Muscle layer of colon (tissue), 2 donors: ENCODE results near the gene F13B.
"Not testable (repeated sequence)": the region's sequence is repeated elsewhere in the genome, so short reads cannot be mapped to it uniquely, and the experiment has no call there.

Source experiments
- H3K27ac ChIP-seq: one replicate; pipeline ENCODE4 v1.7.0; 2013; ENCODE audit warnings: low read depth, mild to moderate bottlenecking, low read length, moderate library complexity
- H3K27me3 ChIP-seq, 2 donors: one replicate each; pipeline ENCODE4 v1.7.0; 2013; ENCODE audit warnings: low read length in 2 of 2, mild to moderate bottlenecking in 2 of 2; ENCODE audit not compliant: insufficient read depth in 2 of 2, control insufficient read depth in 1 of 2
- H3K36me3 ChIP-seq: one replicate; pipeline ENCODE4 v1.7.0; 2013; ENCODE audit warnings: mild to moderate bottlenecking, low read length; ENCODE audit not compliant: insufficient read depth
- H3K4me1 ChIP-seq: one replicate; pipeline ENCODE4 v1.7.0; 2013; ENCODE audit warnings: mild to moderate bottlenecking, low read length; ENCODE audit not compliant: insufficient read depth
- H3K4me3 ChIP-seq, 2 donors: one replicate each; pipeline ENCODE4 v1.7.0; 2013; ENCODE audit warnings: low read length in 2 of 2, low read depth in 1 of 2, mild to moderate bottlenecking in 1 of 2, moderate library complexity in 1 of 2
- H3K9ac ChIP-seq: one replicate; pipeline ENCODE4 v1.7.0; 2013; ENCODE audit warnings: low read length
- H3K9me3 ChIP-seq: one replicate; pipeline ENCODE4 v1.7.0; 2013; ENCODE audit warnings: mild to moderate bottlenecking, low read length
- donor health status: abdominal sarcoma.
- donor health status: Adenocarcinoma of cecum.

The F13B gene

GRCh38 chr1:197066719-197067456, at the start of gene F13B:
Gene F13B (minus strand): TSS chr1:197067260. CDS start chr1:197067223, 37 bp downstream.
- H3K27me3 ChIP-seq = no peaks in the 10 kb centered on the region
- no peak within 1 kb of the TSS for H3K9ac ChIP-seq
- no peaks in the 10 kb centered on the region for H3K4me1 ChIP-seq
- H3K9me3 ChIP-seq = no peaks in the 10 kb centered on the region
- H3K27ac ChIP-seq = no peak within 1 kb of the TSS
- H3K36me3 ChIP-seq = no peaks in the 10 kb centered on the region
- no peak within 1 kb of the TSS for H3K4me3 ChIP-seq

- no peak overlapping the region for H3K27ac ChIP-seq
- H3K27me3 ChIP-seq = no peaks in the 10 kb centered on the region
- no peak overlapping the region for H3K9ac ChIP-seq
- H3K4me3 ChIP-seq = no peak overlapping the region
- no peaks in the 10 kb centered on the region for H3K36me3 ChIP-seq
- H3K9me3 ChIP-seq = no peaks in the 10 kb centered on the region
- H3K4me1 ChIP-seq = no peaks in the 10 kb centered on the region
Measured at GRCh38 chr1:197116156-197116555, 49.1 kb upstream of the F13B start.

- H3K4me3 ChIP-seq = no peak overlapping the region
- no peaks in the 10 kb centered on the region for H3K36me3 ChIP-seq
- no peak overlapping the region for H3K27ac ChIP-seq
- no peaks in the 10 kb centered on the region for H3K9me3 ChIP-seq
- no peaks in the 10 kb centered on the region for H3K4me1 ChIP-seq
- no peaks in the 10 kb centered on the region for H3K27me3 ChIP-seq
- H3K9ac ChIP-seq = no peak overlapping the region
Measured at GRCh38 chr1:197106869-197107268, 39.8 kb upstream of the F13B start.

GRCh38 chr1:197103300-197103699, 36.2 kb upstream of the F13B start:
- Histone ChIP-seq H3K9ac (no peak overlapping the region), H3K36me3 (no peaks in the 10 kb centered on the region), H3K27ac (no peak overlapping the region), H3K4me1 (no peaks in the 10 kb centered on the region), H3K4me3 (no peak overlapping the region), H3K9me3 (no peaks in the 10 kb centered on the region), H3K27me3 (no peaks in the 10 kb centered on the region)

GRCh38 chr1:197101978-197102377, 34.9 kb upstream of the F13B start:
- Histone ChIP-seq H3K9me3 (no peaks in the 10 kb centered on the region), H3K4me3 (no peak overlapping the region), H3K27ac (no peak overlapping the region), H3K9ac (no peak overlapping the region), H3K27me3 (no peaks in the 10 kb centered on the region), H3K4me1 (no peaks in the 10 kb centered on the region), H3K36me3 (no peaks in the 10 kb centered on the region)

GRCh38 chr1:197100677-197101076, 33.6 kb upstream of the F13B start:
- no peaks in the 10 kb centered on the region for H3K27me3 ChIP-seq
- H3K27ac ChIP-seq = no peak overlapping the region
- no peaks in the 10 kb centered on the region for H3K4me1 ChIP-seq
- H3K4me3 ChIP-seq = no peak overlapping the region
- no peaks in the 10 kb centered on the region for H3K9me3 ChIP-seq
- H3K9ac ChIP-seq = no peak overlapping the region
- no peaks in the 10 kb centered on the region for H3K36me3 ChIP-seq

- Histone ChIP-seq H3K27me3 (no peaks in the 10 kb centered on the region), H3K9me3 (no peaks in the 10 kb centered on the region), H3K9ac (no peak overlapping the region), H3K4me1 (no peaks in the 10 kb centered on the region), H3K36me3 (no peaks in the 10 kb centered on the region), H3K4me3 (no peak overlapping the region), H3K27ac (no peak overlapping the region)
Measured at GRCh38 chr1:197099444-197099843, 32.4 kb upstream of the F13B start.

GRCh38 chr1:197096971-197097370, 29.9 kb upstream of the F13B start:
- not testable (repeated sequence) for H3K4me1 ChIP-seq, H3K27ac ChIP-seq, H3K9me3 ChIP-seq, H3K27me3 ChIP-seq, H3K36me3 ChIP-seq, H3K9ac ChIP-seq, H3K4me3 ChIP-seq

GRCh38 chr1:197096137-197096536, 29.1 kb upstream of the F13B start:
- no peaks in the 10 kb centered on the region for H3K27me3 ChIP-seq
- no peak overlapping the region for H3K4me3 ChIP-seq
- H3K9ac ChIP-seq = no peak overlapping the region
- H3K36me3 ChIP-seq = no peaks in the 10 kb centered on the region
- H3K27ac ChIP-seq = no peak overlapping the region
- no peaks in the 10 kb centered on the region for H3K4me1 ChIP-seq
- H3K9me3 ChIP-seq = no peaks in the 10 kb centered on the region

GRCh38 chr1:197093226-197093885, 26.3 kb upstream of the F13B start:
- H3K27me3 ChIP-seq = no peaks in the 10 kb centered on the region
- H3K4me1 ChIP-seq = no peaks in the 10 kb centered on the region
- no peak overlapping the region for H3K4me3 ChIP-seq
- no peak overlapping the region for H3K27ac ChIP-seq
- H3K9me3 ChIP-seq = no peaks in the 10 kb centered on the region
- H3K36me3 ChIP-seq = no peaks in the 10 kb centered on the region
- no peak overlapping the region for H3K9ac ChIP-seq

GRCh38 chr1:197092491-197093023, 25.5 kb upstream of the F13B start:
- Histone ChIP-seq H3K9ac (no peak overlapping the region), H3K27me3 (no peaks in the 10 kb centered on the region), H3K36me3 (no peaks in the 10 kb centered on the region), H3K9me3 (no peaks in the 10 kb centered on the region), H3K4me1 (no peaks in the 10 kb centered on the region), H3K4me3 (no peak overlapping the region), H3K27ac (no peak overlapping the region)

- no peak overlapping the region for H3K4me3 ChIP-seq
- H3K36me3 ChIP-seq = no peaks in the 10 kb centered on the region
- no peak overlapping the region for H3K27ac ChIP-seq
Measured at GRCh38 chr1:197083474-197083873, 16.4 kb upstream of the F13B start.

More at GRCh38 chr1:197083474-197083873, 16.4 kb upstream of the F13B start:
- H3K9ac ChIP-seq = no peak overlapping the region
- H3K4me1 ChIP-seq = no peaks in the 10 kb centered on the region
- no peaks in the 10 kb centered on the region for H3K9me3 ChIP-seq
- no peaks in the 10 kb centered on the region for H3K27me3 ChIP-seq
